GM19043 (cell line): ENCODE results near the gene ORC5.
"Not testable (repeated sequence)": the region's sequence is repeated elsewhere in the genome, so short reads cannot be mapped to it uniquely, and the experiment has no call there.

ENCODE experiments used
- ATAC-seq: cut with Tn5 transposase; IDR thresholded peaks from one replicate; pipeline ENCODE4 v1.9.1; 2021; ENCODE audit warnings: low read depth; ENCODE audit not compliant: unreplicated experiment

The ORC5 gene

GRCh38 chr7:104207731-104208420, at the start of gene ORC5:
Gene ORC5 (minus strand): TSS chr7:104208013. CDS start chr7:104207904, 109 bp downstream.
- peak; percentile 99 for ATAC-seq

GRCh38 chr7:104255616-104256015, 47.8 kb upstream of the ORC5 start:
- ATAC-seq, result no peak

GRCh38 chr7:104255194-104255593, 47.4 kb upstream of the ORC5 start:
- no peak for ATAC-seq

DNA sequence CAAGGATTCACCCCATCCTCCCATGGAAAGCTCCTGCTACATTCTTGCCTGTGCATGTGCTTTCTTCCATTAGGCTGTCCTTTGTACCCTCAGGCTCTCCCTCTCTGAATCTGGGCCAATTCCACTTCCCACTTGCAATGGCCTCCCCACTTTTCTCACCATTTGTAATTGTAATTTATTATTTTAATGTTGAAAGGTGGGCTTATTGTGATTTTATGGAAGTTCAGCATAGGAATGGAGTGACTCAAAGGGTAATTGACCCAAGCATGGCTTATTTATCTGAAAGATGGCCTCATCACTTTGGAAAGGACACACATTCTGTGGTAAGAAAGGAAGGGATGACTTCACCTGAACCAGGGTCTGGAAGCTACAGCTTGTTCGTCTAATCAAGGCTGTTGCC, 46.9 kb upstream of the ORC5 start:
- ATAC-seq, result no peak

- no peak for ATAC-seq
These were observed 44.8 kb upstream of the ORC5 start for GRCh38 chr7:104252409-104253134.

DNA sequence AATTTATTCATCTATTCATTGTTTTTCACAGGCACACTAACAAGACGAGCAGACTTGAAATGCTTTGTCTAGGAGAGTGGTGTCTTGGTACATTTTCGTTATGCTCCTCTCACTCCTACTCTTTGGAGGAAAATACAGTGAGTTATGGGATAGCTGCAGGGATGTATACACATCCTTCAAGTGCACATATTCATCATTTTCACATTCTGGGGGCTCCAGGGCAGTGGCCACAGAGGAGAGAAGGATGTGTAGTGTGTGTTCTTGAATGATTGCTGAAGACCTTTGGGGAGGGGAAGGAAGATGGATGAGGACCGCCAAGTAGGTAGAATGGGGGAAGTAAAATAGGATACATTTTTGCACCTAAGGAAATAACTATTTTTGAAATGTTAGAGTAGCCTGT, 34.8 kb upstream of the ORC5 start:
- ATAC-seq, result no peak

- no peak for ATAC-seq
These were observed 33.9 kb upstream of the ORC5 start for GRCh38 chr7:104241538-104242209.

- ATAC-seq, result no peak
These were observed 33.3 kb upstream of the ORC5 start for GRCh38 chr7:104241135-104241534.

DNA sequence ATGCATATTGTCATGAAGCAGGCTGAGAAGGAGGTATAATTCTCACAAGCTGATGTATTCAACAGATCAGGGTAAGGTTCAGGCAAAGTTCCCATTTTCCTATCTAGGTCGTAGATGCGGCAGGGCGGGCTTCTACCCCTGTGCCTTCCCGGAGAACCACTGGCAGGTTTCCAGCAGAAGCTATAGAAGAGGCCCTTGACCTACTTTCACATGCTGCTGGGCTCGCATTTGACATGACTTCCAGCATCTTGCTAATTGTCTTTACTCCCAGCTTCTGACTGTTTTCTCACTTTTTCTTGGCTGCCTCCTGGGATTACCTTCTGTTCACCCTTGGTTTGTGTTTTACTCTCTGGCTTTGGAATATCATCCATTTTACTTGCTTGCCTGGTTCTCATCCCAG, 32.6 kb upstream of the ORC5 start:
- ATAC-seq, result no peak

GRCh38 chr7:104234990-104235389, 27.2 kb upstream of the ORC5 start:
- ATAC-seq, result not testable (repeated sequence)

GRCh38 chr7:104231054-104232046, 23.5 kb upstream of the ORC5 start:
- peak; percentile 98 for ATAC-seq

- no peak for ATAC-seq
These were observed 22.8 kb upstream of the ORC5 start for GRCh38 chr7:104230606-104231005.

DNA sequence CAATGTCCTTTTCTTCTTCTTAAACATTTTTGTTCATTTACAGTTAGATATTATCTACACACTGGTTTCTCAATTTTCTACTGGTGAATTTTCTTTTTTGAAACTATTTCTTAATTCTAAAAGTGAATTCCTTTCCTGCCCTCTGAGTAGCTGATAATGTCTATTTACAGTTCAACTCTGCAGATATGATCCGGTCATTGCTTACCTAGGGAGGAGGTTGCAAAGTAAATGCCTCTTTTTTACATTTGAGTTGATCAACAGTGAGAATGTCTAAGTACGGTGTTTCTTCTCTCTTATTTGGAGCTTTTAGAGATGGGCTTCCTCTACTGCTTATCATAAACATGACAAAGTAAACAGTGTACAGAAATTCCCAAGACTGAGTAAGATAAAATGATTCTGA, 20.6 kb upstream of the ORC5 start:
- ATAC-seq, result no peak

DNA sequence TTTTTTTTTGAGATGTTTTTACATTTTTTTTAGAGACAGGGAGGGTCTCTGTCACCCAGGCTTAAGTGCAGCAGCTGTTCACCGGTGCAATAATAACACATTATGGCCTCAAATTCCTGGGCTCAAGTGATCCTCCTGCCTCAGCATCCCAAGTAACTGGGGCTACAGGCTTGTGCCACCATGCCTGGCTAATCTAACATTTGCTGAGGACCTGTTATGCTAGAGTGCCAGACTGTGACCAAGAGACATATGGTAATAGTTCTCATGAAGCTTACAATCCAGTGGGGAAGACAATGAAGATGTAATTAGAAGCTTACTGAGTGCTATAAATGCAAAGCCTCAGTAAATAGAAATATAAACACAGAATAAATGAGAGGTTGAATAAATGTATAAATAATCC, 17.6 kb upstream of the ORC5 start:
- no peak for ATAC-seq

DNA sequence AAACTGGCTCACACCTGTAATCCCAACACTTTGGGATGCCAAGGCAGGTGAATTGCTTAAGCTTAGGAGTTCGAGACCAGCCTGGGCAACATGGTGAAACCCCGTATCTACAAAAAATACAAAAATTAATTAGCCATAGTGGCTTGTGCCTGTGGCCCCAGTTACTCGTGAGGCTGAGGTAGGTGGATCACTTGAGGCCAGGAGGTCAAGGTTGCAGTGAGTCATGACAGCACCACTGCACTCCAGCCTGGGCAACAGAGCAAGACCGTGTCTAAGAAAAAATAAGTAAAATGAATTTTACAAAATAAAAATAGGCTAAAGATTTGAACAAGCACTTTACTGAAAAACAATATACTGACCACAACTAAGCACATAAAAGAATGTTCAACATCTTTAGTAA, 9.8 kb upstream of the ORC5 start:
- no peak for ATAC-seq

GRCh38 chr7:104209063-104209462, 1.2 kb upstream of the ORC5 start:
- no peak for ATAC-seq

DNA sequence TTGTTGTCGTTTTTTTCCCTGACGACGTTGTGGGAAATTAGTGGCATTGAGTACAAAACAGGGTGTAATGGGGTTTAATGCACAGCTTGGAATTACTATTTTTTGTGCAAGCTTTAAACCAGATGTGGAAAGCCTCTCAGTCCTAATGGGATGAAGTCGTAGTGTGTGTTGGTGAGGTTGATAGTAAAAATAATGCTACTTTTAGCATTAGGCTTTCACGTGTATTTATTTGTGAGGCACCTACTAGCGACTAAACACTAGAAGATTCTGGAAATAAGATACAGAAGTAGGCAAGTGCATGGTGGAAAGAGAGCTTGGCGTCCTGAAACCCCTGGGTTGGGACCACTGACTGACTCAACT, 588 bp upstream of the ORC5 start:
- ATAC-seq, result no peak

- ATAC-seq, result peak; percentile 23
These were observed 474 bp downstream of the ORC5 start for GRCh38 chr7:104207348-104207730.

- ATAC-seq, result no peak
These were observed 972 bp downstream of the ORC5 start for GRCh38 chr7:104206841-104207240.

DNA sequence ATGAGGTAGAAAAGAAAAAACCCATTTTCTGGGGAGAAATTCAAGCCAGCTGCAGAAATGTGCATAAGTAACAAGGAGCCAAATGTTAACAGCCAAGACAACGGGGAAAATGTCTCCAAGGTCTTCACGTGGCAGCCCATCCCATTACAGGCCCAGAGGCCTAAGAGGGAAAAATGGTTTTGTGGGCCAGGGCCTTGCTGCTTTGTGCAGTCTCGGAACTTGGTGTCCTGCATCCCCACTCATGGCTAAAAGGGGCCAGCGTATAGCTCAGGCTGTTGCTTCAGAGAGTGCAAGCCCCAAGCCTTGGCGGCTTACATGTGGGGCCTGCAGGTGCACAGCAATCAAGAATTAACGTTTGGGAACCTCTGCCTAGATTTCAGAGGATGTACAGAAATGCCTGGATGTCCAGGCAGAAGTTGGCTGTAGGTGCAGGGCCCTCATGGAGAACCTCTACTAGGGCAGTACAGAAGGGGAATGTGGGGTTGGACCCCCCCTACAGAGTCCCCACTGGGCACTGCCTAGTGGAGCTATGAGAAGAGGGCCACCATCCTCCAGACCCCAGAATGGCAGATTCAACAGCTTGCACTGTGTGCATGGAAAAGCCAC, 9.0 kb downstream of the ORC5 start:
- no peak for ATAC-seq
